Large intestine (tissue), 3 donors: ENCODE measurements around the gene TBX20. TPM values are rescaled to one million over a fixed set of nuclear protein-coding genes. Genes with fewer than 3 reads are reported as not detected.
"Not testable (repeated sequence)": the region's sequence is repeated elsewhere in the genome, so short reads cannot be mapped to it uniquely, and the experiment has no call there.

Source experiments
- DNase-seq, 2 donors: peaks; one replicate each; pipeline versions ENCODE4 v3.0.0 to v3.0.0-alpha.2; 2013
- H3K27ac ChIP-seq: one replicate; pipeline ENCODE4 v1.5.1; 2013; ENCODE audit warnings: low read length
- H3K27me3 ChIP-seq: 2 replicates; pipeline ENCODE4 v1.6.1; 2013; ENCODE audit warnings: low read length; ENCODE audit not compliant: control insufficient read depth, insufficient read depth
- H3K36me3 ChIP-seq: 2 replicates; pipeline ENCODE4 v1.6.1; 2013; ENCODE audit warnings: low read length; ENCODE audit not compliant: control insufficient read depth, insufficient read depth
- H3K4me1 ChIP-seq: one replicate; pipeline ENCODE4 v1.6.1; 2013; ENCODE audit warnings: low read length; ENCODE audit not compliant: control insufficient read depth, insufficient read depth
- H3K4me3 ChIP-seq: one replicate; pipeline ENCODE4 v1.5.1; 2013; ENCODE audit warnings: low read length
- H3K9me3 ChIP-seq: one replicate; pipeline ENCODE4 v1.6.1; 2013; ENCODE audit warnings: mild to moderate bottlenecking, low read depth, low read length, moderate library complexity; ENCODE audit not compliant: control insufficient read depth
- WGBS: methylation state at CpG from one replicate; pipeline ENCODE4 v1.1.5; 2013; ENCODE audit warnings: low lambda C conversion rate; ENCODE audit not compliant: insufficient coverage; 5-methylcytosine and 5-hydroxymethylcytosine counted together
- polyA plus RNA-seq: library from polyadenylated mRNA; unstranded; fragments of 120-200 nt; gene quantifications from one replicate; pipeline ENCODE4 v1.2.1, GENCODE V29; 2013

The TBX20 gene
- polyA plus RNA-seq, 1 donor: not detected

DNA sequence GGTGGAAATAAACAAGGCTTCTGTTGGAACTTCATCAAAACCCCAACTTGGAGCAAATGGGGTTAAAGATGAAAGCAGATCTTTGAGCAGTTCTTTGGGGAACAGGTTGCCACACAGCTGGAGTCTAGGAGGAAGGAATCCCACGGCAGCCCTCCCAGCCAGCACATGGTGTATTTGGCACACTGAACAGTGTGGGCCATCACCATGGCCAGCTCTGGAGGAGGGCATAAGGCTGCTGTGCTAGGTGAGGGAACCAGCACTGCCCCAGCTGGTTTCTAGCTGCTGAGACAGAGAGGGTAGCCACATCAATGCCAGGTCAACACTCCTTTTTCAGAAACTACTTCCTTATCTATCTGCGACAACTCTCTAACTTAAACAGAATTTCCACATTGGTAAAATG lies 33.7 kb downstream of the TBX20 start:
- no CpG with 5 or more reads among the region's 2 CpGs for WGBS
- not testable (repeated sequence) for H3K4me3 ChIP-seq, H3K27me3 ChIP-seq, H3K36me3 ChIP-seq, DNase-seq, H3K27ac ChIP-seq, H3K4me1 ChIP-seq, H3K9me3 ChIP-seq

DNA sequence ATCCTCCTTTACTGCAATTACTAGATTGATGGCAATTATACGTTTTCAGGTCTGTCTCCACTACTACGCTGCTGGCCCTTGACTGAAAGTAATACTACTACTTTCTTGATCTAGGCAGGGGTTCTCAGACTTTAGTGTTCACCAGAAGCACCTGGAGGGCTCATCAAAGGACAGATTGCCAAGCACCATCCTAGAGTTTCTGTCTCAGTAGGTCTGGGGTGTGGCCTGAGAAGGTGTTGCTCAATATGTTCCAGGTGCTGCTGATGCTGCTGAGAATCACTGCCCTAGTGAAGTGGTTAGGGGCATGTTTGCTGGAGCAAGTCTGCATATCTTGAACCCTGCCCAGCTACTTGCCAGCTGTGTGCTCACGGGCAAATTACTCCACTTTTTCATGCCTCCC lies 37.9 kb downstream of the TBX20 start:
- H3K27me3 ChIP-seq, DNase-seq, H3K4me1 ChIP-seq, H3K36me3 ChIP-seq, H3K4me3 ChIP-seq, H3K9me3 ChIP-seq, H3K27ac ChIP-seq: not testable (repeated sequence)
- no CpG with 5 or more reads among the region's 3 CpGs for WGBS

- H3K27me3 ChIP-seq, DNase-seq, H3K4me3 ChIP-seq, H3K9me3 ChIP-seq, H3K36me3 ChIP-seq, H3K27ac ChIP-seq, H3K4me1 ChIP-seq: not testable (repeated sequence)
- WGBS: no CpG with 5 or more reads among the region's 3 CpGs
These were observed 38.8 kb downstream of the TBX20 start for GRCh38 chr7:35215063-35215462.

DNA sequence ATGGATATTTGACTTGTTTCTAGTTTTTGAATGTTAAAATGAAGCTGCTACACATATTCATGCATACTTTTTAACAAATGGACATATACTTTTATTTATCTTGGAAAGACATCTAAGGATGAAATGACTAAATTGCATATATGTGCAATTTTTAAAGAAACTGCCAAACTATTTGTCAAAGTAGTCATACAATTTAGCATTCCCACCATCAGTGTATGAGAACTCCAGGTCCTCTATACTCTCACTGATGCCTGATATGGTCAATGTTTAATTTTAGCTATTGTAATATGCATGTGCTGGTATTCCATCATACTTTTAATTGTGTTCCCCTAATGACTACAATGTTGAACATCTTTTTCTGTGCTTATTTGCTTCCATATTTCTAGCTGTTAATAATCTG lies 47.0 kb downstream of the TBX20 start:
- not testable (repeated sequence) for H3K27me3 ChIP-seq, H3K36me3 ChIP-seq, H3K4me3 ChIP-seq, H3K9me3 ChIP-seq, H3K27ac ChIP-seq, H3K4me1 ChIP-seq, DNase-seq

DNA sequence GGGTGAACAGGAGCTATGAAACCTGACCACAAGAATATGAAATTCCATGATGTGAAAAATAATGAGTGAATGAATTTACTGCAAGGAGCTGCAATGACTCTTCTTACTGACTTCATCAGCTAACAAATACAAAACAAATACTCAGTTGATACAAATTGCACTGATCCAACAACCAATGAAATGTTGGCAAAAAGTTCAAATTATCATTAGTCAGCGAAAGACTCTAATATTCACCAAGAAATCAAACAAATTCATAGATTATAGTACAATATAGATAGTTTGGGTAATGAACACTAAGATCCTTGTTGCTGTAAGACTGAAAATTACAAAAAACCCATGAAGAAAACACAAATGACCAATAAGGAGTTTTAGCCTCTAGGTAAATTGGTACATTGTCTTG lies 49.0 kb downstream of the TBX20 start:
- not testable (repeated sequence) for DNase-seq, H3K4me1 ChIP-seq, H3K27me3 ChIP-seq, H3K9me3 ChIP-seq, H3K4me3 ChIP-seq, H3K36me3 ChIP-seq, H3K27ac ChIP-seq
- no CpG with 5 or more reads among the region's 1 CpG for WGBS

- not testable (repeated sequence) for H3K27me3 ChIP-seq, H3K9me3 ChIP-seq, H3K4me1 ChIP-seq, H3K4me3 ChIP-seq, H3K27ac ChIP-seq, DNase-seq, H3K36me3 ChIP-seq
- no CpG with 5 or more reads among the region's 5 CpGs for WGBS
These were observed 49.9 kb downstream of the TBX20 start for GRCh38 chr7:35204031-35204430.

DNA sequence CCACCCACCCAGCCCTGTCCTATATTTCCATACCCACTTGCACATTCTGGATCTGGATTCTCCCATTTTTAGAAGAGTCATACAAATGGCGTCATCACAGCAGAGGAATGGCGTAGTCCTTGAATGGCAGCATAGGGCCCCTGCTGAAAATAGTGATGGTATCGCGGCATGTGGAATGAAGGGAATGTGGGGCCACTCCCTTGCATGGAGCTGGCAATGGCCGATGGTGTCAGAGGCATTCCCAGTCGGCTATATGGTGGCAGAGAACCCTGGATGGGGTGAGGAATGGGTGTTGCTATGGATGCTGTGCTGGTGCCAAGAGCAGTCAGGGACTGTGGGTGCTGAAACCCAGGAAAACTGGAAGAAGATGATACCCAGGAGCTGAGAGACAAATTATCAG lies 51.5 kb downstream of the TBX20 start:
- H3K27ac ChIP-seq, H3K36me3 ChIP-seq, H3K9me3 ChIP-seq, H3K27me3 ChIP-seq, DNase-seq, H3K4me3 ChIP-seq, H3K4me1 ChIP-seq: not testable (repeated sequence)
- WGBS: no CpG with 5 or more reads among the region's 6 CpGs

- H3K27me3 ChIP-seq, H3K27ac ChIP-seq, H3K9me3 ChIP-seq, H3K4me1 ChIP-seq, H3K4me3 ChIP-seq, DNase-seq, H3K36me3 ChIP-seq: not testable (repeated sequence)
- no CpG with 5 or more reads among the region's 2 CpGs for WGBS
These were observed 53.7 kb downstream of the TBX20 start for GRCh38 chr7:35200170-35200569.

DNA sequence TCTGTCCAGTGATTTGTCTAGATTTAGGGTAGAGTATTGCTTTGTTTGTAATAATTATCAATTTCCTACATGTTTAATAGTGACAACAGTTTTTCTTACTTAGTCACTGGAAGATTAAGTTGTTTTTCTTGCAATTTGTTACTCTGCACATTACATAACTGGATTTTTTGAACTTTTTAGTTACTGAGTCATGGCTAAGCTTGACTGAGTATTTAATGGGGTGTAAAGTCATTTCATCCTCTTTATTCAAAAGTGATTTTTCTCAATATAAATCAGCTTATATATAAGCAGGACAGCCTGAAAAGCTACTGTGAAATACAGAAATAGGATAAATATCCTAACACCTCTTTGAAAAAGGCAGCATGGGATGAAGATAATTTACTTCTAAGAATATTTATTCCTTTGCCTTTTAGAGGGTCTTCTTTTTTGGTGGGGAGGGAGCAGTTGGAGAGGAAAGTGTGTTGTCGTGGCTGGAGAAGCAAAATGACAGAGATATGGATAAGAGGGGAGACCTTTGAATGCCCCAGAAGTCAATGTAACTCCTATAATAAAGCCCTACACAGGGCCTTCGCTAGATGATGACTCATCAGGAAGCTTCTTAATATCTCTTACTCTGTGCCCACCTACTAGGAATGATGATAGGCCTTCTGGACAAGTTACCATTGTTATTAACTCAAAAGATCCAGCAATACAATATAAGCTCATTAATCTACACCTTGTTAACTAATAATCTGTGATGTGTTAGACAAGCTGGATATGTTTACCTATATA lies 55.3 kb downstream of the TBX20 start:
- not testable (repeated sequence) for H3K4me3 ChIP-seq, H3K9me3 ChIP-seq, H3K27me3 ChIP-seq, H3K4me1 ChIP-seq, H3K27ac ChIP-seq, DNase-seq, H3K36me3 ChIP-seq
- no CpG with 5 or more reads among the region's 2 CpGs for WGBS

DNA sequence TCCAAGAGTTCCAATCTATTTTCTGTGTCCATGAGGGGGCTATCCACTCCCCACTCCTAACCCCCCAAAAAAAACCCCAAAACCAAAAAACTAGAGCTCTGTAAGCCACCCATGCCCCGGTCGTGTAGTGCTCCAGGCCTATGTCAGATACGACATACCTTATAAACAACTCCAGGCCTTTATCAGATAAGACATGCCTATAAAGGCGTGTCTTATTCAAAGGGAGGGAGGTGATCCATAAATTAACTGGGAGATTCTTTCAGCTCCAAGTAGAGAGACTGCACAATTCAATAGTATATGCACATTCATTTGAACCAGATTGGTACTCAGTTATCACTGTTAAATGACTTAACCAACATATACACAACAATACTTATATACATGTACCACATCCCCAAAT lies 62.3 kb downstream of the TBX20 start:
- no CpG with 5 or more reads among the region's 4 CpGs for WGBS
- not testable (repeated sequence) for H3K36me3 ChIP-seq, H3K27ac ChIP-seq, H3K27me3 ChIP-seq, DNase-seq, H3K4me1 ChIP-seq, H3K9me3 ChIP-seq, H3K4me3 ChIP-seq

DNA sequence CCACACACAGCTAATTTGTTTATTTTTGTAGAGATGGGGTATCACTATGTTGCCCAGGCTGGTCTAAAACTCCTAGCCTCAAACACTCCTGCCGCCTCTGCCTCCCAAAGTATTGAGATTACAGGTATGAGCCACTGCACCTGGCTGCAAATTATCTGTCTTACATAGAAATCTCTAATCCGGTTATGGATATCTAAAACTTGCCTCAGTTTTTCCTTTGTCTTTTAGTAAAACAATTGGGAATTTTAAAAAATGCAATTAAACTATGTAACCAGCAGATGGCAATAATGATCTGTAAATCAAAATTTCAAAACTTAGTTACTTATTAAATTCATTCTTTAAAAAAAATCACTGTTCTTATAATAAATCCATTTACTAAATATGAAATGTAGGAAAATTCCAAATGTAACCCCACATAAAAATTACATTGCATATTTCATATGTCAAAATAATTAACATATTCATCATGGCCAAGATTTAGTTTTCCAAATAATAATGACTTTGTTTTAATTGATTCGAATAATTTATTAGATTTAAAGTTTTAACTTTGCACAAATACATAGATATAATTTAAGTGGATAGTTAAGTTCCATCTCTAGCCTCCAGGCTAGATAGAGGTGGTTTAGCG lies 63.6 kb downstream of the TBX20 start:
- not testable (repeated sequence) for H3K36me3 ChIP-seq, DNase-seq, H3K9me3 ChIP-seq

More for the DNA sequence above, 63.6 kb downstream of the TBX20 start:
- peaks cover 19% of the 10 kb centered on the region for H3K27me3 ChIP-seq
- H3K4me1 ChIP-seq, H3K4me3 ChIP-seq, H3K27ac ChIP-seq: not testable (repeated sequence)
- 100% methylated on average over 1 of the region's 4 CpGs for WGBS
